Measurements from ENCODE around the gene ATP11C. TPM values are rescaled to one million over a fixed set of nuclear protein-coding genes. Genes with fewer than 3 reads are reported as not detected.
A peak's percentile ranks its signal among the peaks of the same experiment; 100 is the strongest.

The ATP11C gene
- total RNA-seq, 1 experiment from 2014 or later: 38.6 TPM

- ChIA-PET CTCF (no interaction called here), POLR2A (no interaction called here)
- TF ChIP-seq SMAD4 (CRISPR knock-in tag; IDR thresholded peaks at IDR 0.05) (no peak), NFYB (CRISPR knock-in tag; conservative IDR thresholded peaks at IDR 0.05; ENCODE audit: low read depth) (no peak), E2F1 (CRISPR knock-in tag; IDR thresholded peaks at IDR 0.05) (no peak), NR3C1 (CRISPR knock-in tag; conservative IDR thresholded peaks at IDR 0.05; ENCODE audit: low read depth) (no peak), JAZF1 (CRISPR knock-in tag; IDR thresholded peaks at IDR 0.05) (no peak), OVOL2 (CRISPR knock-in tag; IDR thresholded peaks at IDR 0.05; ENCODE audit: borderline replicate concordance) (no peak), ZNF423 (CRISPR knock-in tag; IDR thresholded peaks at IDR 0.05) (no peak), ZNF263 (CRISPR knock-in tag; IDR thresholded peaks at IDR 0.05; ENCODE audit: low read depth) (no peak)
- TF ChIP-seq, protein P1, sequence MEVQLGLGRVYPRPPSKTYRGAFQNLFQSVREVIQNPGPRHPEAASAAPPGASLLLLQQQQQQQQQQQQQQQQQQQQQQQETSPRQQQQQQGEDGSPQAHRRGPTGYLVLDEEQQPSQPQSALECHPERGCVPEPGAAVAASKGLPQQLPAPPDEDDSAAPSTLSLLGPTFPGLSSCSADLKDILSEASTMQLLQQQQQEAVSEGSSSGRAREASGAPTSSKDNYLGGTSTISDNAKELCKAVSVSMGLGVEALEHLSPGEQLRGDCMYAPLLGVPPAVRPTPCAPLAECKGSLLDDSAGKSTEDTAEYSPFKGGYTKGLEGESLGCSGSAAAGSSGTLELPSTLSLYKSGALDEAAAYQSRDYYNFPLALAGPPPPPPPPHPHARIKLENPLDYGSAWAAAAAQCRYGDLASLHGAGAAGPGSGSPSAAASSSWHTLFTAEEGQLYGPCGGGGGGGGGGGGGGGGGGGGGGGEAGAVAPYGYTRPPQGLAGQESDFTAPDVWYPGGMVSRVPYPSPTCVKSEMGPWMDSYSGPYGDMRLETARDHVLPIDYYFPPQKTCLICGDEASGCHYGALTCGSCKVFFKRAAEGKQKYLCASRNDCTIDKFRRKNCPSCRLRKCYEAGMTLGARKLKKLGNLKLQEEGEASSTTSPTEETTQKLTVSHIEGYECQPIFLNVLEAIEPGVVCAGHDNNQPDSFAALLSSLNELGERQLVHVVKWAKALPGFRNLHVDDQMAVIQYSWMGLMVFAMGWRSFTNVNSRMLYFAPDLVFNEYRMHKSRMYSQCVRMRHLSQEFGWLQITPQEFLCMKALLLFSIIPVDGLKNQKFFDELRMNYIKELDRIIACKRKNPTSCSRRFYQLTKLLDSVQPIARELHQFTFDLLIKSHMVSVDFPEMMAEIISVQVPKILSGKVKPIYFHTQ (CRISPR knock-in tag; IDR thresholded peaks at IDR 0.05): no peak
- TF ChIP-seq, protein P2, sequence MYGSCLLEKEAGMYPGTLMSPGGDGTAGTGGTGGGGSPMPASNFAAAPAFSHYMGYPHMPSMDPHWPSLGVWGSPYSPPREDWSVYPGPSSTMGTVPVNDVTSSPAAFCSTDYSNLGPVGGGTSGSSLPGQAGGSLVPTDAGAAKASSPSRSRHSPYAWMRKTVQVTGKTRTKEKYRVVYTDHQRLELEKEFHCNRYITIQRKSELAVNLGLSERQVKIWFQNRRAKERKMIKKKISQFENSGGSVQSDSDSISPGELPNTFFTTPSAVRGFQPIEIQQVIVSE (CRISPR knock-in tag; IDR thresholded peaks at IDR 0.05; ENCODE audit: borderline replicate concordance): no peak
- no peaks in the 10 kb centered on the region for H3K9me3 Mint-ChIP-seq
- ATAC-seq: no peak
- no peak overlapping the region for H3K27ac Mint-ChIP-seq
- H3K27me3 Mint-ChIP-seq (ENCODE audit: low read depth): no peaks in the 10 kb centered on the region
- DNase-seq (ENCODE audit: low spot score): no peak
- no peaks in the 10 kb centered on the region for H3K4me1 Mint-ChIP-seq
- H3K36me3 Mint-ChIP-seq: peaks cover 21% of the 10 kb centered on the region
- H3K4me3 Mint-ChIP-seq: no peak overlapping the region
Observed at GRCh38 chrX:139783030-139783429, 149.8 kb downstream of the ATP11C start.

DNA sequence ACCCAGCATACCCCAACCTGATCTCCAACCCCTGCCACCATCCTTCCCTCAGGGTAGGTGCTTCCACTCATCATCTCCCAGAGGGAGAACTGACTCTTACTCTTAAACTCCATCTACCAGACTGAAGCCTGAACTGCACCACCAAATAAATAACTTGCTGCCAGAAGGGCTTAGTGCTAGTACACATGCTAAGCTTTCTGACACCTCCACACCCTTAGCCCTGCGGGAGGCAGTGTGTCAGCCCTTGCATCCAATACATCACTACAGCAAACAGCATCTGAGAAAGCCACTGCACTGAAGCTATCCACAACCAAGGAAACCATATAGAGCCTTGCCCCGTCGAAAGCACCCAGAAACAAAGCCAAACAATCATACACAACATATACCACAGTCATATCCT, 156.3 kb downstream of the ATP11C start:
- Mint-ChIP-seq H3K27me3 (ENCODE audit: low read depth) (no peaks in the 10 kb centered on the region), H3K27ac (no peak overlapping the region), H3K4me3 (no peak overlapping the region), H3K36me3 (peaks cover 34% of the 10 kb centered on the region), H3K4me1 (no peaks in the 10 kb centered on the region; the same call in 1 of the 2 replicates), H3K9me3 (peaks cover 8% of the 10 kb centered on the region)
- TF ChIP-seq ZNF512 (CRISPR knock-in tag; IDR thresholded peaks at IDR 0.05; ENCODE audit: borderline replicate concordance) (no peak), CREM (CRISPR knock-in tag; IDR thresholded peaks at IDR 0.05) (no peak), OVOL2 (CRISPR knock-in tag; IDR thresholded peaks at IDR 0.05; ENCODE audit: borderline replicate concordance) (no peak), E2F1 (CRISPR knock-in tag; IDR thresholded peaks at IDR 0.05) (no peak), RORB (CRISPR knock-in tag; IDR thresholded peaks at IDR 0.05) (no peak), MXD4 (CRISPR knock-in tag; IDR thresholded peaks at IDR 0.05; ENCODE audit: borderline replicate concordance) (no peak), GTF2I (CRISPR knock-in tag; conservative IDR thresholded peaks at IDR 0.05) (no peak), HMGA2 (CRISPR knock-in tag; IDR thresholded peaks at IDR 0.05) (no peak)
- TF ChIP-seq, protein P3, sequence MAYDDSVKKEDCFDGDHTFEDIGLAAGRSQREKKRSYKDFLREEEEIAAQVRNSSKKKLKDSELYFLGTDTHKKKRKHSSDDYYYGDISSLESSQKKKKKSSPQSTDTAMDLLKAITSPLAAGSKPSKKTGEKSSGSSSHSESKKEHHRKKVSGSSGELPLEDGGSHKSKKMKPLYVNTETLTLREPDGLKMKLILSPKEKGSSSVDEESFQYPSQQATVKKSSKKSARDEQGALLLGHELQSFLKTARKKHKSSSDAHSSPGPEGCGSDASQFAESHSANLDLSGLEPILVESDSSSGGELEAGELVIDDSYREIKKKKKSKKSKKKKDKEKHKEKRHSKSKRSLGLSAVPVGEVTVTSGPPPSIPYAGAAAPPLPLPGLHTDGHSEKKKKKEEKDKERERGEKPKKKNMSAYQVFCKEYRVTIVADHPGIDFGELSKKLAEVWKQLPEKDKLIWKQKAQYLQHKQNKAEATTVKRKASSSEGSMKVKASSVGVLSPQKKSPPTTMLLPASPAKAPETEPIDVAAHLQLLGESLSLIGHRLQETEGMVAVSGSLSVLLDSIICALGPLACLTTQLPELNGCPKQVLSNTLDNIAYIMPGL (CRISPR knock-in tag; IDR thresholded peaks at IDR 0.05): no peak
- TF ChIP-seq, protein P4, sequence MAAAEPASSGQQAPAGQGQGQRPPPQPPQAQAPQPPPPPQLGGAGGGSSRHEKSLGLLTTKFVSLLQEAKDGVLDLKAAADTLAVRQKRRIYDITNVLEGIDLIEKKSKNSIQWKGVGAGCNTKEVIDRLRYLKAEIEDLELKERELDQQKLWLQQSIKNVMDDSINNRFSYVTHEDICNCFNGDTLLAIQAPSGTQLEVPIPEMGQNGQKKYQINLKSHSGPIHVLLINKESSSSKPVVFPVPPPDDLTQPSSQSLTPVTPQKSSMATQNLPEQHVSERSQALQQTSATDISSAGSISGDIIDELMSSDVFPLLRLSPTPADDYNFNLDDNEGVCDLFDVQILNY (CRISPR knock-in tag; IDR thresholded peaks at IDR 0.05): no peak
- ChIA-PET CTCF (interaction anchor here (0.6 to 0.8 kb wide), 2 partner anchors 85 to 195 kb away, joined by 4 to 5 read pairs; no protein-coding TSS in a partner anchor), POLR2A (no interaction called here)
- ATAC-seq (peak; percentile 46), DNase-seq (ENCODE audit: low spot score) (no peak)

Data from WTC11 (cell line).